Amygdala (tissue), 56 donors: ENCODE data around the gene CCDC88C.
"Not testable (repeated sequence)": the region's sequence is repeated elsewhere in the genome, so short reads cannot be mapped to it uniquely, and the experiment has no call there.

Source experiments
- DNase-seq, 56 donors: peaks; one replicate each; lab custom pipeline; 2025; lab: John Stamatoyannopoulos, UW

CCDC88C gene

DNA sequence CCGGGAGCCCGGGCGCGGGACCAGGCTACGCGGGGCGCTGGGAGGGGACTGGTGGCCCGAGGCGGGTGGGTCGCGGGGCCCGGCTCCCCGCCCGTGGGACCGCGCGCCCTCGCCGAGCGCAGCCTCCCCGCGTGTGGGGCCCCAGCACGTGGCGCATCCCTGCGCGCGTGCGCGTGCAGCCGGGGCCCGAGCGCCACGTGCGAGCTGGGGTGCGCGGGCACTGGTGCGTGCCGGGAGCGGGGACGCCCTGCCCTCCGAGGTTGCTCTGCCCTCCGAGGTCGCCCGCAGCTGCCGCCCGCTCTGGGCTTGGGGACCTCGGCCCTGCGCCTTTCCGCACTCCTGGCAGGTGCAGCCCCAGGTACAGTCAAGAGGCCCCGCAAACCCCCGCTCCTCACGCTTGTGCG is 365 bp upstream of the CCDC88C start:
- peak in 3 of 56 donors; percentile 32 to 61 (median 49) for DNase-seq

- DNase-seq, result peak in 2 of 56 donors; percentile 25 to 33
These were observed 888 bp downstream of the CCDC88C start for GRCh38 chr14:91416744-91417119.

- DNase-seq, result peak in 1 of 56 donors; percentile 24
These were observed 1.6 kb downstream of the CCDC88C start for GRCh38 chr14:91415794-91416743.

- no peak for DNase-seq
These were observed 3.2 kb downstream of the CCDC88C start for GRCh38 chr14:91414475-91414833.

GRCh38 chr14:91413547-91414474 is 3.8 kb downstream of the CCDC88C start:
- no peak for DNase-seq

DNA sequence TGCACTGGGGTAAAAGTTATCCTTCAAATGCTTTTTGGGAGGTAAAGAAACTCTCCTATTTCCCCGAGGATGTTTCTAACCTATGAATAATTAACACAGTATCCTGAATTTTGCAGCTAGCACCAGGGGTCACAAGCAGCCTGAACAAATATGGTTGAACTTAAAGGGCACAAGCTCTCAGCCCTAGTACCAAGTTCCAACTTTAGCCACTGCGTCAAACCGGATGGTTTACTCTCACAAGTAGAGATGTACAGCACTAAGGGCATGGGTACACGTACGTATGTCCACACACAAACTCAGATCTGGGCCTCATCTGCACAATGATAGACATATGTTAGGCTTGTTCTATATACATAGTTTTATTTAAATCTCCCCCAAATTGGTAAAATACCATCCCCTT is 4.7 kb downstream of the CCDC88C start:
- DNase-seq, result no peak

- DNase-seq, result no peak
These were observed 6.7 kb downstream of the CCDC88C start for GRCh38 chr14:91410771-91411536.

- no peak for DNase-seq
These were observed 7.5 kb downstream of the CCDC88C start for GRCh38 chr14:91409928-91410718.

- not testable (repeated sequence) for DNase-seq
These were observed 8.4 kb downstream of the CCDC88C start for GRCh38 chr14:91409240-91409639.

DNA sequence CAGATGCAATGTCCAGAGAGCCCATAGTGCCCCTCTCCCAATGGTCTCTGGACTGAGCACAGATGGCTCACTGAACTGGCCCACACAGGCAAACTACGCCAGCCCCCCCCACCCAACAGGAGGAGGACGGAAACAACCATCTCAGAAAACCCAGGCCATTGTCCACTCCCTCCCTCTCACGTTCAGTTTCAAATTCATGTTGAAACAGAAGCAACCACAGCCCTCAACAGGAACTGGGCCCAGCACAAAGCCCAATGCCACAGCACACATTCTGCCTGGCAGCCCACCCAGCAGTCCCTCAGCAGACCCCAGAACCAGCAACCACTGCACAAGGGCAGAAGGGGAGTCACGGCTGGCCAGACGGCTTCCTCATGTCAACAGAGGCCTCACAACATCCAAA is 10.6 kb downstream of the CCDC88C start:
- DNase-seq, result no peak

GRCh38 chr14:91406451-91406850 is 11.2 kb downstream of the CCDC88C start:
- no peak for DNase-seq

DNA sequence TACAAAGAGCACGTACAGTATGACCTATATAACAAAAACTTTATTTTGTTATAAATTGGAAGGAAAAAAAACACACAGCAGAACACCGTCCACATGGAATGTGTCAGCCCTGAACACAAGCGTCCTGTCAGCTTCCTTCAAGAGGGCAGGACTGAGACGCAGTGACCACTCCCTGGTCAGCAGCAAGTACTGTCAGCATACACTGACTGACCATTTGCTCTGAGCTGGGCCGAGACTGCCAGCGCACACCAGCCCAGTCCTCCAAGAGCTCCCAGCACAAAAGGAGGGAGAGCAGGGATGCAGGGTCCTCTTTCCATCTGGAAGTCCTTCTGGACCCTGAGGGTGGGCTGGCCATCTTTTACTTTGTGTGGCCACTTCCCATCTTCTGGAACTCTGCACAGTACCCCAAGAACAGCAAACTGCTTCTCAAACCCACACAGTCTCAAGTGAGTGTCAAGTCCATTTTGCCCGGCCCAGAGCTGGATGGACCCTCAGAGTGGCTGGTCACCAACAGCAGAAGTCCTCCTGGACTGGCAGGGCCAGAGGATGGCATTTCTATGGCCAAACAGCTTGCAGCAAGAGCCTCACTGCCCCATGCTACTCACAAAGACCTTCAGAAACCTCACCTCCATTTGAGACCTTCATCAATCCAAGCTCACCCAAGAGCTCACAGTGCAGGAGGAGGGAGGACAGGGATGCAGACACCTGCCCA is 11.7 kb downstream of the CCDC88C start:
- no peak for DNase-seq

GRCh38 chr14:91405241-91405721 is 12.3 kb downstream of the CCDC88C start:
- DNase-seq, result no peak

DNA sequence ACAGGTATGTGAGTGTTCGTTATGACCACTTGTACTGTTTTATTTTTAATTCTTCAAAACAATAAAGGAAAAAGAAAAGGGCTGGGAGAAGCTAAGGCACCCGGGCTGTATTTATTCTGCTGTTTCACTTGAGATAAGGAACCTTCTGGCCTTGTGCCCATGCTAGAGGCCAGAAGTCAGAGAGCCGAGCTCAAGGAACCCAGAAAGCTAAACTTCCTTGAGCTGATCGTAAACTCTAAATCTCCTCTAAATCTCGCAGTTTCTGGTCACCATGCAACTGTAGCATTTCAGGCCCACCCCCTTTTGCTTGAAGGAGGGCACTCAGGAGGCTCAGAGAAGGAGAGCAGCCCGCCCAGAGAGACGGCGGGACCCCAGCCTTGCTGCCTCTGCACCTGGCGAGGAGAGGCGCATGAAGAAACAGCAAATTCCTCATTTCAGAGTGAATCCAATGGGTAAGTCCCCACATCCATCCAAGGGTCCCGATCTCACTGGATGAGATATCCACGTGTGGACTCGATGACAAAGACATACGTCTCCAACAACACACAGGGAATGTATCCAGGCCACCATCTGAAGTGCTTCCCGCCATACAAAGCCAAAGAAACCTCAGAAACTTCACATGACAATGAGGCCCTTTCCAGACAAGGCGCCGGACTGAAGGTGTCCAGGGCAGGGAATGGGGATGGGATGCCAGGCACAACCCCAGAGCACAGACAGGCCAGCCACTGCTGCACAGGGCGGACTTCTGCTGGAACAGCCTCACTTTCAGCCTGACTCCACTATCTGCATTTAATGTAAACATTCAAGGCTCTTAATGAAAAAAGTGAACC is 14.6 kb downstream of the CCDC88C start:
- no peak for DNase-seq

- DNase-seq, result no peak
These were observed 15.3 kb downstream of the CCDC88C start for GRCh38 chr14:91402348-91402747.

GRCh38 chr14:91401751-91402150 is 15.9 kb downstream of the CCDC88C start:
- DNase-seq, result no peak

GRCh38 chr14:91400696-91401095 is 16.9 kb downstream of the CCDC88C start:
- DNase-seq, result no peak
